Subcutaneous adipose tissue (tissue), 4 donors: ENCODE measurements around the gene FCN2. TPM values are rescaled to one million over a fixed set of nuclear protein-coding genes. Genes with fewer than 3 reads are reported as not detected.

Experiments used
- CTCF ChIP-seq: fragments of 450-650 bp; IDR thresholded peaks from one replicate; pipeline ENCODE4 v1.5.1; 2016; ENCODE audit warnings: low read depth, mild to moderate bottlenecking, control low read depth, antibody characterized with exemption, moderate library complexity
- total RNA-seq, 4 donors: library from RNA; depleted of rRNA; stranded (reverse); fragments of >200 nt; gene quantifications; one replicate each; pipeline ENCODE4 v1.1.0, GENCODE V29; 2016

FCN2 gene
- total RNA-seq, 4 donors from 2014 or later, result 1.3 to 9.8 (median 2.5) TPM

GRCh38 chr9:134863941-134864820 is 16.4 kb upstream of the FCN2 start:
- no peak for TF ChIP-seq CTCF

GRCh38 chr9:134864821-134865190 is 15.8 kb upstream of the FCN2 start:
- no peak for TF ChIP-seq CTCF

- TF ChIP-seq CTCF, result no peak
Measured at GRCh38 chr9:134867917-134868750, 12.5 kb upstream of the FCN2 start.

GRCh38 chr9:134868751-134869553 is 11.7 kb upstream of the FCN2 start:
- TF ChIP-seq CTCF, result no peak

- no peak for TF ChIP-seq CTCF
Measured at GRCh38 chr9:134869554-134870300, 10.9 kb upstream of the FCN2 start.

- TF ChIP-seq CTCF, result no peak
Measured at GRCh38 chr9:134870301-134870694, 10.3 kb upstream of the FCN2 start.
